Measurements from ENCODE around the gene EOLA1.
"Not testable (repeated sequence)": the region's sequence is repeated elsewhere in the genome, so short reads cannot be mapped to it uniquely, and the experiment has no call there.

DNA sequence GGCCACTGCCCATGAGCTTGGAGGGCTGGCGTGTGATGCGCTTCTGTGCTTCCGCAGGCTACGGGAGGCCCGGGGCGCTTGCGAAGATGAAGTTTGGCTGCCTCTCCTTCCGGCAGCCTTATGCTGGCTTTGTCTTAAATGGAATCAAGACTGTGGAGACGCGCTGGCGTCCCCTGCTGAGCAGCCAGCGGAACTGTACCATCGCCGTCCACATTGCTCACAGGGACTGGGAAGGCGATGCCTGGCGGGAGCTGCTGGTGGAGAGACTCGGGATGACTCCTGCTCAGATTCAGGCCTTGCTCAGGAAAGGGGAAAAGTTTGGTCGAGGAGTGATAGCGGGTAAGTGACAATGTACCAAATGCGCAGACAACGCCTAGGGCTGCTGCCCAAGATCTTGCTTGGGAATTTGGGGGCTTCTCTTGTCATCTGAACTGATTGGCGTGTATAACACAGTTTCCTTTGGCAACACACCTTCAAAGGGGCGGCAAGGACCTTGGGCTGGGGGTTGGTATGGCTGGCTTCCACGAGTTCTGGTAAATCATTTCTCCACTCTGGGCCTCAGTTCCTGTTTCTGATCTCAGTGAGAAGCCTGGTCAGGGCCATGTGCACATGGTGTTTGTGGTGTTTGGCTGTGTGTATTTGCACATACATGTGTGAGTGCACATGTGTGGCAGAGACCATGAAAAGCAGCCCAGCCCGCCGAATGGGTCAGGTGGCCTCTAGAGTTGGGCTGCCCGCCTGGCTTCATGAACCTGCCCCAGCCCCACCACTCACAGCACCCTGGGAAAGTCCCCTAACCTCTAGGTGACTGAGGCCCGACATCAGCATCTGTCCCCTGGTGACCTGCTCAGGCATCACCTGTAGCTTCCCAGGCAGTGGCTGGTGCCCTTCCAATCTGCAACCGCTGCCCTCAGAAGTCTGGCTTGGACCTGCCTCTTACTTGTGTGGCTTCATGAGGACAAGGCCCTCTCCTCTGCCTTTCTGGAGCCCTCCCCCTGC, 5.0 kb downstream of the EOLA1 start:
- TF ChIP-seq, protein P1, sequence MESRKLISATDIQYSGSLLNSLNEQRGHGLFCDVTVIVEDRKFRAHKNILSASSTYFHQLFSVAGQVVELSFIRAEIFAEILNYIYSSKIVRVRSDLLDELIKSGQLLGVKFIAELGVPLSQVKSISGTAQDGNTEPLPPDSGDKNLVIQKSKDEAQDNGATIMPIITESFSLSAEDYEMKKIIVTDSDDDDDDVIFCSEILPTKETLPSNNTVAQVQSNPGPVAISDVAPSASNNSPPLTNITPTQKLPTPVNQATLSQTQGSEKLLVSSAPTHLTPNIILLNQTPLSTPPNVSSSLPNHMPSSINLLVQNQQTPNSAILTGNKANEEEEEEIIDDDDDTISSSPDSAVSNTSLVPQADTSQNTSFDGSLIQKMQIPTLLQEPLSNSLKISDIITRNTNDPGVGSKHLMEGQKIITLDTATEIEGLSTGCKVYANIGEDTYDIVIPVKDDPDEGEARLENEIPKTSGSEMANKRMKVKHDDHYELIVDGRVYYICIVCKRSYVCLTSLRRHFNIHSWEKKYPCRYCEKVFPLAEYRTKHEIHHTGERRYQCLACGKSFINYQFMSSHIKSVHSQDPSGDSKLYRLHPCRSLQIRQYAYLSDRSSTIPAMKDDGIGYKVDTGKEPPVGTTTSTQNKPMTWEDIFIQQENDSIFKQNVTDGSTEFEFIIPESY (IDR thresholded peaks at IDR 0.05; ENCODE audit: extremely low read depth, insufficient replicate concordance, low read length), result not testable (repeated sequence)
- TF ChIP-seq, protein P2, sequence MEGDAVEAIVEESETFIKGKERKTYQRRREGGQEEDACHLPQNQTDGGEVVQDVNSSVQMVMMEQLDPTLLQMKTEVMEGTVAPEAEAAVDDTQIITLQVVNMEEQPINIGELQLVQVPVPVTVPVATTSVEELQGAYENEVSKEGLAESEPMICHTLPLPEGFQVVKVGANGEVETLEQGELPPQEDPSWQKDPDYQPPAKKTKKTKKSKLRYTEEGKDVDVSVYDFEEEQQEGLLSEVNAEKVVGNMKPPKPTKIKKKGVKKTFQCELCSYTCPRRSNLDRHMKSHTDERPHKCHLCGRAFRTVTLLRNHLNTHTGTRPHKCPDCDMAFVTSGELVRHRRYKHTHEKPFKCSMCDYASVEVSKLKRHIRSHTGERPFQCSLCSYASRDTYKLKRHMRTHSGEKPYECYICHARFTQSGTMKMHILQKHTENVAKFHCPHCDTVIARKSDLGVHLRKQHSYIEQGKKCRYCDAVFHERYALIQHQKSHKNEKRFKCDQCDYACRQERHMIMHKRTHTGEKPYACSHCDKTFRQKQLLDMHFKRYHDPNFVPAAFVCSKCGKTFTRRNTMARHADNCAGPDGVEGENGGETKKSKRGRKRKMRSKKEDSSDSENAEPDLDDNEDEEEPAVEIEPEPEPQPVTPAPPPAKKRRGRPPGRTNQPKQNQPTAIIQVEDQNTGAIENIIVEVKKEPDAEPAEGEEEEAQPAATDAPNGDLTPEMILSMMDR (IDR thresholded peaks at IDR 0.05 in 2 of 3, conservative IDR thresholded peaks at IDR 0.05 in 1 of 3; ENCODE audit: borderline replicate concordance in 1 of 3, insufficient read depth in 1 of 3, low read depth in 2 of 3, low read length in 2 of 3), result not testable (repeated sequence)
- TF ChIP-seq SIN3A (IDR thresholded peaks at IDR 0.05; ENCODE audit: low read depth); YY1 (IDR thresholded peaks at IDR 0.05; ENCODE audit: extremely low read depth, insufficient replicate concordance, low read depth, low read length); TCF7L2 (IDR thresholded peaks at IDR 0.05; ENCODE audit: borderline replicate concordance, extremely low read depth, insufficient read depth, insufficient read length); POLR2A (IDR thresholded peaks at IDR 0.05; ENCODE audit: borderline replicate concordance, extremely low read depth, insufficient read depth, insufficient read length); POLR2AphosphoS5 (IDR thresholded peaks at IDR 0.05; ENCODE audit: low read depth, low read length); EZH2phosphoT487 (IDR thresholded peaks at IDR 0.05; ENCODE audit: borderline replicate concordance); EGR1 (IDR thresholded peaks at IDR 0.05; ENCODE audit: low read depth); JUND (IDR thresholded peaks at IDR 0.05): not testable (repeated sequence)
